K562 (cell line): Measurements from ENCODE around the gene PURA. TPM values are rescaled to one million over a fixed set of nuclear protein-coding genes. Genes with fewer than 3 reads are reported as not detected.

Experiments used
- CHD4 ChIP-seq: fragments of 200-600 bp; sonication (generic); IDR thresholded peaks from 3 replicates; pipeline ENCODE4 v1.6.1; 2012; ENCODE audit warnings: low read depth, mild to moderate bottlenecking, mixed read lengths, low read length, inconsistent platforms; ENCODE audit not compliant: insufficient read depth, insufficient replicate concordance, poor library complexity, severe bottlenecking
- E2F4 ChIP-seq: sonication (generic); formaldehyde crosslinking; IDR thresholded peaks from 2 replicates; pipeline ENCODE4 v1.8.0; 2022; ENCODE audit warnings: mild to moderate bottlenecking, low read depth, missing genetic modification reagents
- ETS2 ChIP-seq: IDR thresholded peaks from 2 replicates; pipeline ENCODE4 v1.6.1; 2016; ENCODE audit warnings: borderline replicate concordance, missing genetic modification characterization, mild to moderate bottlenecking, moderate library complexity, missing compliant biosample characterization; ENCODE audit not compliant: poor library complexity, severe bottlenecking
- FOXJ3 ChIP-seq: sonication (generic); formaldehyde crosslinking; IDR thresholded peaks from 2 replicates; pipeline ENCODE4 v1.4.0; 2020; ENCODE audit warnings: mild to moderate bottlenecking, missing genetic modification reagents
- GATAD2B ChIP-seq: fragments of 450-650 bp; IDR thresholded peaks from 2 replicates; pipeline ENCODE4 v1.6.1; 2017; ENCODE audit warnings: mild to moderate bottlenecking, borderline replicate concordance
- MYNN ChIP-seq, 2 experiments: sonication (generic); formaldehyde crosslinking in 1 of 2; IDR thresholded peaks; 2 replicates each; pipeline versions ENCODE4 v1.5.0 to v1.6.1; 2016 to 2020; ENCODE audit warnings: antibody characterized with exemption in 1 of 2, missing genetic modification reagents in 1 of 2
- NEUROD1 ChIP-seq: fragments of 150-350 bp; IDR thresholded peaks from 2 replicates; pipeline ENCODE4 v1.6.1; 2014; ENCODE audit warnings: borderline replicate concordance, low read length, low read depth; ENCODE audit not compliant: partially characterized antibody
- RFX5 ChIP-seq: IDR thresholded peaks from 2 replicates; pipeline ENCODE4 v1.6.1; 2011; ENCODE audit warnings: low read depth, mild to moderate bottlenecking, improper control_type of control experiment, low read length
- SFPQ ChIP-seq: fragments of 200-400 bp; formaldehyde crosslinking; IDR thresholded peaks from 2 replicates; pipeline ENCODE4 v1.6.1; 2017; ENCODE audit warnings: mild to moderate bottlenecking, low read depth, low read length, moderate library complexity
- SIRT6 ChIP-seq: IDR thresholded peaks from one replicate; pipeline ENCODE4 v1.6.1; 2012; ENCODE audit warnings: low read depth, mild to moderate bottlenecking, control low read depth, inconsistent platforms, low read length, moderate library complexity
- SRSF1 ChIP-seq: fragments of 200-400 bp; formaldehyde crosslinking; IDR thresholded peaks from 2 replicates; pipeline ENCODE4 v1.6.1; 2017; ENCODE audit warnings: mild to moderate bottlenecking, low read depth, low read length, moderate library complexity
- TAF15 ChIP-seq: fragments of 200-400 bp; formaldehyde crosslinking; IDR thresholded peaks from 2 replicates; pipeline ENCODE4 v1.6.1; 2017; ENCODE audit warnings: mild to moderate bottlenecking, low read depth, low read length, moderate library complexity
- TBL1XR1 ChIP-seq, 2 experiments: IDR thresholded peaks; 2 replicates each; pipeline ENCODE4 v1.6.1; 2012; ENCODE audit warnings: improper control_type of control experiment in 2 of 2, low read length in 2 of 2, mild to moderate bottlenecking in 1 of 2
- ZBTB9 ChIP-seq: fragments of 450-650 bp; formaldehyde crosslinking; IDR thresholded peaks from 2 replicates; pipeline ENCODE4 v1.4.0; 2020; ENCODE audit warnings: mild to moderate bottlenecking, moderate library complexity
- ZNF121 ChIP-seq: sonication (generic); formaldehyde crosslinking; conservative IDR thresholded peaks from 2 replicates; pipeline ENCODE4 v1.8.0; 2022; ENCODE audit warnings: missing genetic modification reagents
- ZNF175 ChIP-seq: fragments of 200-800 bp; sonication (Bioruptor generic); IDR thresholded peaks from 2 replicates; pipeline ENCODE4 v1.6.1; 2016; ENCODE audit warnings: low read depth, mild to moderate bottlenecking, missing genetic modification characterization, missing compliant biosample characterization
- ZNF551 ChIP-seq: fragments of 250-450 bp; sonication (Bioruptor Pico); IDR thresholded peaks from 2 replicates; pipeline ENCODE4 v1.5.0; 2021; ENCODE audit warnings: mild to moderate bottlenecking, moderate library complexity
- ZNF764 ChIP-seq: fragments of 250-450 bp; sonication (Bioruptor Pico); IDR thresholded peaks from 2 replicates; pipeline ENCODE4 v1.4.0; 2020; ENCODE audit warnings: low read depth, mild to moderate bottlenecking, moderate library complexity
- polyA plus RNA-seq, 8 experiments: library from polyadenylated mRNA; depleted of rRNA in 4 of 8; stranded (reverse) in 5 of 8; unstranded in 3 of 8; fragments of >200 nt; fragmentation: Nextera tagmentation in 2 of 8; fragmentation: Illumina TruSeq in 1 of 8; extraction: Ambion mirVana in 2 of 8; extraction: Trizol in 1 of 8; gene quantifications; 2 replicates each; pipeline versions ENCODE4 v1.2.1 to v1.2.3, GENCODE V29; 2011 to 2014; ENCODE audit warnings: inconsistent platforms in 1 of 8, missing spikeins in 1 of 8
- total RNA-seq, 7 experiments: library from RNA; depleted of rRNA in 6 of 7; stranded (reverse); fragments of >200 nt in 6 of 7; fragmentation: Illumina TruSeq in 2 of 7; extraction: Trizol in 2 of 7; gene quantifications; 2 replicates each; pipeline versions ENCODE4 v1.2.1 to v1.2.3, GENCODE V29; 2011 to 2021; ENCODE audit warnings: low replicate concordance in 1 of 7
- TF ChIP-seq, protein P1 (sequence below): fragments of 450-650 bp; IDR thresholded peaks from 2 replicates; pipeline ENCODE4 v1.6.1; 2014; ENCODE audit warnings: low read depth, mild to moderate bottlenecking, moderate library complexity, borderline replicate concordance
- TF ChIP-seq, protein P2 (sequence below): fragments of 250-450 bp; sonication (Bioruptor Pico); IDR thresholded peaks from 2 replicates; pipeline ENCODE4 v1.4.0; 2020; ENCODE audit warnings: mild to moderate bottlenecking, moderate library complexity

The PURA gene
- total and polyA plus RNA-seq, 9 of the 15 experiments (the other 6 are each of a cell fraction or from before 2014, with no cell fraction given), result 3.2 to 11.1 (median 5.4) TPM

GRCh38 chr5:140113699-140114263 lies at the start of gene PURA (continued):
- TF ChIP-seq TAF15, result no peak
- no peak for TF ChIP-seq SFPQ
- TF ChIP-seq ZNF175, result no peak; the same call in 1 of the 2 replicates
- peak; percentile 23; the same call in 1 of the 2 replicates for TF ChIP-seq MYNN (IDR thresholded peaks at IDR 0.05)
- TF ChIP-seq MYNN (CRISPR knock-in tag; IDR thresholded peaks at IDR 0.05), result no peak
- TF ChIP-seq ZNF551, result no peak
- TF ChIP-seq, protein P1, sequence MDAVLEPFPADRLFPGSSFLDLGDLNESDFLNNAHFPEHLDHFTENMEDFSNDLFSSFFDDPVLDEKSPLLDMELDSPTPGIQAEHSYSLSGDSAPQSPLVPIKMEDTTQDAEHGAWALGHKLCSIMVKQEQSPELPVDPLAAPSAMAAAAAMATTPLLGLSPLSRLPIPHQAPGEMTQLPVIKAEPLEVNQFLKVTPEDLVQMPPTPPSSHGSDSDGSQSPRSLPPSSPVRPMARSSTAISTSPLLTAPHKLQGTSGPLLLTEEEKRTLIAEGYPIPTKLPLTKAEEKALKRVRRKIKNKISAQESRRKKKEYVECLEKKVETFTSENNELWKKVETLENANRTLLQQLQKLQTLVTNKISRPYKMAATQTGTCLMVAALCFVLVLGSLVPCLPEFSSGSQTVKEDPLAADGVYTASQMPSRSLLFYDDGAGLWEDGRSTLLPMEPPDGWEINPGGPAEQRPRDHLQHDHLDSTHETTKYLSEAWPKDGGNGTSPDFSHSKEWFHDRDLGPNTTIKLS, result no peak
- TF ChIP-seq FOXJ3, result no peak
- no peak for TF ChIP-seq SIRT6
- TF ChIP-seq RFX5, result no peak
- no peak for TF ChIP-seq SRSF1
- TF ChIP-seq CHD4, result no peak
- TF ChIP-seq GATAD2B, result no peak
- TF ChIP-seq ETS2, result no peak
- TF ChIP-seq NEUROD1, result peak; percentile 61
- no peak for TF ChIP-seq TBL1XR1 (IDR thresholded peaks at IDR 0.05; ENCODE audit: low read length in 2 of 2)
- no peak for TF ChIP-seq ZNF764
- no peak for TF ChIP-seq ZBTB9
- TF ChIP-seq, protein P2, sequence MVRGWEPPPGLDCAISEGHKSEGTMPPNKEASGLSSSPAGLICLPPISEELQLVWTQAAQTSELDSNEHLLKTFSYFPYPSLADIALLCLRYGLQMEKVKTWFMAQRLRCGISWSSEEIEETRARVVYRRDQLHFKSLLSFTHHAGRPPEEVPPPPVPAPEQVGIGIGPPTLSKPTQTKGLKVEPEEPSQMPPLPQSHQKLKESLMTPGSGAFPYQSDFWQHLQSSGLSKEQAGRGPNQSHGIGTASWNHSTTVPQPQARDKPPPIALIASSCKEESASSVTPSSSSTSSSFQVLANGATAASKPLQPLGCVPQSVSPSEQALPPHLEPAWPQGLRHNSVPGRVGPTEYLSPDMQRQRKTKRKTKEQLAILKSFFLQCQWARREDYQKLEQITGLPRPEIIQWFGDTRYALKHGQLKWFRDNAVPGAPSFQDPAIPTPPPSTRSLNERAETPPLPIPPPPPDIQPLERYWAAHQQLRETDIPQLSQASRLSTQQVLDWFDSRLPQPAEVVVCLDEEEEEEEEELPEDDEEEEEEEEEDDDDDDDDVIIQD (CRISPR knock-in tag), result no peak
- no peak for TF ChIP-seq ZNF121 (CRISPR knock-in tag)
- no peak for TF ChIP-seq E2F4 (CRISPR knock-in tag)
